CD1c-positive myeloid dendritic cell (primary cell): Measurements from ENCODE around the gene FNTB.
"Not testable (repeated sequence)": the region's sequence is repeated elsewhere in the genome, so short reads cannot be mapped to it uniquely, and the experiment has no call there.

Source experiments
- DNase-seq: peaks from one replicate; pipeline ENCODE4 v3.0.0-alpha.2; 2016; ENCODE audit errors: extremely low spot score

The FNTB gene

DNA sequence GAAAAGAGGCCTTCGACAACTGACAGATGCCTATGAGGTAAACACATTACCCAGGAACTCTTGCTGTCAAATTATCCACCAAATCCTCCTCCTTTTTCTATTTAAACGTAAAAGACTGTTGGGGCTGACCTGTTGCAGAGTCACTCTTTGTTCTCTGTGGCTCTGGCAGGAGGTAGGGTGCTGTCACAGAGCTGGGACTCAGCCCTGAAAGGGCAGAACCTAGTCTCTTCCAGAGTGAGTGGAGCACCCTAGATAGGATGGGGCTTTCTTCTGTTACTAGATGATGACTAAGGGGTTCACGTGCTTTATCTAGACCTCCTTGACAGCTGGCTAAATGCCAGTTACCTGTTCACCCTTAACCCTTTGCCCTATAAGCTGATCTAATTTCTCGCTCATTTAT is 25.7 kb downstream of the FNTB start:
- no peak for DNase-seq

DNA sequence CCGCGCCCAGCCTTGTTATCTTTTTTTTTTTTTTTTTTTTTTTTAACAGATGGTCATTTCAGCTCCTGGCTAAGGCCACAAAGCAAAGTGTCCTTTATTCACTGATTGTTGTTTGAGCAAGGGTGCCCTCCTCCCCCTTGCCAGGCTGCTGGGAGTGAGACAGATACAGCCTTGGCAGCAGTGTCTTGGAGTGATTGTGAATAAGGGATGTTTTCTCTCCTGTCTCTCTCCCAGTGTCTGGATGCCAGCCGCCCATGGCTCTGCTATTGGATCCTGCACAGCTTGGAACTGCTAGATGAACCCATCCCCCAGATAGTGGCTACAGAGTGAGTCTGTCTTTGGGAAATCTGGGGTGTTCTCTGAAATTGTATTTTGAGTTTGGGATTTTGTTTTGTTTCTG is 28.7 kb downstream of the FNTB start:
- no peak for DNase-seq

DNA sequence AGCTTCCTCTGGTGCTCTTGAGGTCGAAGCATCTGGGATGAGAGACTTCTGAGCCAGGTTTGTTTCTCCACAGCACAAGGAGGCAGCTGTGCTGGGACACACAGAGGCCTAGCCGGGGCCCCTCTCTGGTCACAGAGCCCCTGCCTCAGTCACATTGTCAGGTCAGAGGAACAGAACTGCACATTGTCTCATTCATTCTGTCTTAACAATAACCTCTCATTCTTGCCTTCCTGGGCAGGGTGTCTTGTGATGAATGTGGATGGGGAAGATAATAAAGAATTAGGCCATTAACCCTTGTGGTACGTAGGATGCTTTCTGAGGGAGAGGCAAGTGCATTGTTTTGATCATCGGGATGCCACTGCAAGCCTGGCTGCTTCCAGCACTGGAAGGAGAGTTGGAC is 29.8 kb downstream of the FNTB start:
- DNase-seq: no peak

DNA sequence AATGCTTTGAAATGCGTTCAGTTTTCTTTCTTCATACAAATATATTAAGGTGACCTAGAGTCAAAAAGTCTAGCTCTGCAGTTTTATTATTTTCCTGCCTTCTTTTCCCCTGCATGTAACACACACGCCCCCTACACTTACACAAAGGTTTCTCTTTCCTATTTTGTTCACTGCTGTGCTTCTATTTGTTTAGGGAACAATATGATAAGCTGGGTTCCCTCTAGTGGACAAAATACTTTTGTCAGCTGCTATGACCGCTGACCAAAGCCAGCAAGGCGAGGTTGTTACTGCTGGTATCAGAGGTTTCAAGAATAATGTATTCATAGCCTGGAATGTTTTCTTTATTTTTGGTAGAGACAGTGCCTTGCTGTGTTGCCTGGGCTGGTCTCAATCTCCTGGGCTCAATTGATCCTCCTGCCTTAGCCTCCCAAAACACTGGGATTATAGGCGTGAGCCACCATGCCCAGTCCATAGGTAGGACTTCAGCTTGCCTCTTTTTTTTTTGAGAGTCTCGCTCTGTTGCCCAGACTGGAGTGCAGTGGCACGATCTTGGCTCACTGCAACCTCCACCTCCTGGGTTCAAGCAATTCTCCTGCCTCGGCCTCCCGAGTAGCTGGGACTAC is 33.4 kb downstream of the FNTB start:
- peak; percentile 60 for DNase-seq

DNA sequence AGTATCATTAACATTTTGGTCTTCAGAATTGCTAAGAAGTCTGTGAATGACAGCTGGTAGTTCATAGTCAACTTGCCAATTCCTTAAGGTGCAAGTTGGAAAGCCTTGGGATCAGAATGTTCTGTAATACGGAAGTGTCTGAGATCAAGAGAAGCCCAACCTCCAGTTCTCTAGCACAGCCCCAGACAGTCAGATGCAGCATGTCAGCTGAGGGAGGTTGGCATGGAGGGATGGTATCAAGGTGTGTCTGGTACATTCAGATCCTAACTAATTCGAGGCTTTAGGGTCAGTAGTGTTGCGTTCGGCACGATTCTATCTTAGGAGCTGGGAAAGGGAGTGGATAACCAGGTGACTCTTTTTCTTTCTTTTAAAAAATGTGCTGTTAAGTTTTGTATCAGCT is 38.3 kb downstream of the FNTB start:
- DNase-seq: no peak

DNA sequence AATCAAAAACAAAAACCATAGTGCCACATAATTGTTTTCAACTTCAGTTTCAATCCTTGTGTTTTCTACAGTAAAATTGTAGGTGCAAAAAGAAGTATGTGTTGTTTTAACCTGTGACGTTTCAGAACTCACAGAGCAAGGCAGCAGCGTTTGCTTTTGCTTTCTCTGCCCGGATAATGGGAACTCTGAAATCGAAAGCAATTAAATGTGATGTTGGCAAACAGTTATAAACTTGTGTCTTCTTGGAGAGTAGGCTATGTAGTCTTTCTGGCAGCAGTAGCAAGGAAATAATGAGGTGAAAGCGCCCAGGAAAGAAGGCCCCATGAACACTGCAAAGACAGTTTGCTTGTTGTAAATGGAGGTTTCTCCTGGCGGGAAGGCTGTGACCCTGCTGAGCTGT is 39.1 kb downstream of the FNTB start:
- no peak for DNase-seq

DNA sequence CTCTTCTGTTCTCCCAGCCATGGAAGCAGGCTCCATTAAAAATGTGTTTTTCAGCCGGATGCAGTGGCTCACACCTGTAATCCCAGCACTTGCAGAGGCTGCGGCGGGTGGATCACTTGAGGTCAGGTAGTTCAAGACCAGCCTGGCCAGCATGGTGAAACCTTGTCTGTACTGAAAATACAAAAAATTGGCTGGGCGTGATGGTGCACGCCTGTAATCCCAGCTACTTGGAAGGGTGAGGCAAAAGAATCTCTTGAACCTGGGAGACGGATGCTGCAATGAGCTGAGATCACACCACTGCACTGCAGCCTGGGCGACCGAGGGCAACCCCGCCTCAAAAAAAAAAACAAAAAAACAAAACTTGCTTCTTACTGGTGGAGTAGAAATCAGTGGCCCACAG is 39.8 kb downstream of the FNTB start:
- DNase-seq: no peak

DNA sequence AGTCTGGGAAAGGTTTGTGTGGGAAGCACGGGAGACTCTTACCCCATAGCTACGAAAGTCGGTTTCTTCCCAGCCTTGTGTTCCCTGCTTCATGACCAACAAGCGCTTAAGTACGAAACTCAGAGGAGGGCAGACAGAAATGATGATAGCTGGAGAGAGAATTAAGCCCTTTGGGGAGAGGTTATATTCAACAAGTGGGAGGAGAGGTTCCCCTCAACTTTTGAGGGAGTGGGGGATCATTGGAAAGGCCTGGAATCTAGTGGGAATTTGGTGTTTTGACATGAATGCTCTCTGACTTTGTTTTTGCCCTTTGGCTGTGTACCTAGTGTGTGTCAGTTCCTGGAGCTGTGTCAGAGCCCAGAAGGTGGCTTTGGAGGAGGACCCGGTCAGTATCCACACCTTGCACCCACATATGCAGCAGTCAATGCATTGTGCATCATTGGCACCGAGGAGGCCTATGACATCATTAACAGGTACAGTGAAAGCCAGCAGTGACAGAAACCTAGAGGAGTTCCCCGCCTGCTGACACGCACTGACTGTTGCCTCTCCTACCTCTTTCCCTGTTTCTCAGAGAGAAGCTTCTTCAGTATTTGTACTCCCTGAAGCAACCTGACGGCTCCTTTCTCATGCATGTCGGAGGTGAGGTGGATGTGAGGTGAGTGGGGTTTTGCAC is 40.6 kb downstream of the FNTB start:
- no peak for DNase-seq

DNA sequence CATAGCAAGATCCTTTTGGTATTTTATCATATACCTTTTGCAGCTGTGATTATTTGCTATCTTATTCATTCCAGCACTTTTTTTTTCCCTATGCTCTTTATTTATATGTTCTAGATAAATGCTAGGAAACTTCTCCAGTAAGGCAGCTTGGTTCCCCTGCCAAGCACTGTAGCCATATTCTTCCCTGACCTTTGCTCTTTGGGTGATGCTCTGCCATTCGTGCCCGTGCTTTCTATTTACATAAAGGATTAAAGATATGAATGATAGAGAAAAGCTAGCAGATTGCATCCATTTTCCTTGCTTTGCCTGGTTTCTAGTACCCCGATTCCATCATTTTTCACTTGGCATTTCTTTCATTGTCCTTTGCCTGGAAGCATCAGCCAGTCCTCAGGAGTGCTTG is 42.2 kb downstream of the FNTB start:
- no peak for DNase-seq

DNA sequence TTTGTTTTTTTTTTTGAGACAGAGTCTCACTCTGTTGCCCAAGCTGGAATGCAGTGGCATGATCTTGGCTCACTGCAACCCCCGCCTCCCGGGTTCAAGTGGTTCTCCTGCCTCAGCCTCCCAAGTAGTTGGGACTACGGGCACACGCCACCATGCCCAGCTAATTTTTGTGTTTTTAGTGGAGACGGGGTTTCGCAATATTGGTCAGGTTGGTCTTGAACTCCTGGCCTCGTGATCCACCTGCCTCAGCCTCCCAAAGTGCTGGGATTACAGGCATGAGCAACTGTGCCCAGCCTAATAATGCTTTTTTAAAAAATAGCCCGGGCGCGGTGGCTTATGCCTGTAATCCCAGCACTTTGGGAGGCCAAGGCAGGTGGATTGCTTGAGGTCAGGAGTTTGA is 44.6 kb downstream of the FNTB start:
- DNase-seq: not testable (repeated sequence)

DNA sequence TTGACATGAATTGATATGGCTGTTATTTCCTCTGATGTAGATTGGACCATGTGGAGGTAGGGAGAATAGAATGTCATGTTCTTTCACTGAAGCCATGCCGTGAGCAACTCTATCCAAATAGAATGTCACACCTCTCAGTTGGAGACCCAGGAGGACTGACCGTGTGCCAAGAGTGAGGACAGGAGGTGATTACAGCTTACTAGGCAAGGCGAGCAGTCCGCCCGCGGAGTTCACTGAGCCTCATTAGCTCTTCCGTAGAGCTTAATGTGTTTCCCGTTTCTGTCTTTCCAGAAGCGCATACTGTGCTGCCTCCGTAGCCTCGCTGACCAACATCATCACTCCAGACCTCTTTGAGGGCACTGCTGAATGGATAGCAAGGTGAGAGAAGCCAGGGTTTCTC is 45.6 kb downstream of the FNTB start:
- DNase-seq: no peak

DNA sequence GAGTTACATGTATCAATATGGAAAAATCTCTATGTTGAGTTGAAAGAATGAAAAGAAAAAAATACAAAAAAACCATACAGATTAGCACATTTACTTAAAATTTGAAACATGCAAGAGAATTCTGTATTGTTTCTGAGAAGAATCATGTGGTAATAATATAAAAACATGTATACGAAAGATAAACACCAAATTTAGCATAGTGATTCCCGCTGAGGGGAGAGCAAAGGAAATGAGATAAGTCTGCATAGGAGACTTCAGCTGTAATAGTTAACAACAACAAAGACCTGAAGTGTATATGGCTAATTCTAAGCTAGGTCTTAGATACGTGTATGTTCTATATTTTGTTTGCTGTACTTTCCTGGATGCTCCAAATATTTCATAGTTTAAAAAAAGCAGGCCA is 46.5 kb downstream of the FNTB start:
- no peak for DNase-seq

DNA sequence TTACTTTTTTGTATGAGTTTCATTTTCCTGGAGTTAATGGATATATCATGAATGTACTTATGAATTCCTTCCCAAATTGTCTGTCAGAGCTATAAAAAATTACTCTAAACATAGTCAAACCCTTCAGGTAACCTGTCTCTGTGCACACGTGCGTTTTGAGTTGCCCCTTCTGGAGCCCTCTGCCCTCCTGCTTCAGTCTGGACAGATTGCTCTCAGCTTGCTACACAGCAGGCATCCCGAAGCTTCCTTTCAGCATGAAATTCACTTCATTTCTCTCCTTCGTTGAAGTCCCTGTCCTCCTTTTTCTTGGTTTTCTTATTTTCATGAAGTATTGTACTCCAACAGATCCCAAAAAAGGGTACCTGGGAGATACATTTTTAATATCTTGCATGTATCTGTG is 47.3 kb downstream of the FNTB start:
- no peak for DNase-seq

DNA sequence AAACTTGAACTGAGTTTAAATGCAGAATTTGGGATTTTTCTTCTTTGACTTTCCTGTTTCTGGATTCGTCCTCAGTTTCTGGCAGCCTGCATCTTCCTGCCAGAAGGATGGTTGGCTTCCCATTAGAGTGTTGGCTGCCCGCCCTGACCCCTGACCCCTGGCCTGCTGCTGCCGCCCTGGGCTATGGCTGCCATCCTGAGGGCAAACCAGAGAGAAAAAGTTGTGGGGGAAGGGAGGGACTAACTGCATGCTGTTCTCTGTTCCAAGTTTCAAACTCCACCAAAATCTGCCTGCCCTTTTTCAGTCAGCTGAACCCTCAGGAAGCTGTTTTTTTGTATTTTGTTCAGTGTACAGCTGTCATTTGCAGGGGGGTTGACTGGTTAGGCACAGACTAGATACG is 48.4 kb downstream of the FNTB start:
- no peak for DNase-seq

DNA sequence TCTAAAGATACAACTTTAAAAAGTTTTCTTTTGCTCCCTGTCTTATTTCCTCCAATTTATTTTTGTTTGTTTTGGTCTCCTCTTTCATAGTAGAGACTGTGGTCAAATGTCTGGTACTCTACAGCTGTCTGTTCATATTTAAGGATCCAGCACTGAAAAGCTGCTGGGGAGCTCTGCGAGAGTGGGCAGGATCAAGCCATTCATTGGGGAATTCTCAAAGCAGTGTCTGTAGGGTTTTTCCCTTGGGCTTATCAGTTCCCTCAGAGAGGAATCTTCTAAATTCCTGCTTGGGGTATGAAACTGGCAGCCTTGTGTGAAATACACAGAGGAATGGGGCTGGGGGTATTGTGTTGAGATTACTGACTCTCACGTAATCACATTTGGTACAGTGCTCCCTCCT is 52.3 kb downstream of the FNTB start:
- no peak for DNase-seq

DNA sequence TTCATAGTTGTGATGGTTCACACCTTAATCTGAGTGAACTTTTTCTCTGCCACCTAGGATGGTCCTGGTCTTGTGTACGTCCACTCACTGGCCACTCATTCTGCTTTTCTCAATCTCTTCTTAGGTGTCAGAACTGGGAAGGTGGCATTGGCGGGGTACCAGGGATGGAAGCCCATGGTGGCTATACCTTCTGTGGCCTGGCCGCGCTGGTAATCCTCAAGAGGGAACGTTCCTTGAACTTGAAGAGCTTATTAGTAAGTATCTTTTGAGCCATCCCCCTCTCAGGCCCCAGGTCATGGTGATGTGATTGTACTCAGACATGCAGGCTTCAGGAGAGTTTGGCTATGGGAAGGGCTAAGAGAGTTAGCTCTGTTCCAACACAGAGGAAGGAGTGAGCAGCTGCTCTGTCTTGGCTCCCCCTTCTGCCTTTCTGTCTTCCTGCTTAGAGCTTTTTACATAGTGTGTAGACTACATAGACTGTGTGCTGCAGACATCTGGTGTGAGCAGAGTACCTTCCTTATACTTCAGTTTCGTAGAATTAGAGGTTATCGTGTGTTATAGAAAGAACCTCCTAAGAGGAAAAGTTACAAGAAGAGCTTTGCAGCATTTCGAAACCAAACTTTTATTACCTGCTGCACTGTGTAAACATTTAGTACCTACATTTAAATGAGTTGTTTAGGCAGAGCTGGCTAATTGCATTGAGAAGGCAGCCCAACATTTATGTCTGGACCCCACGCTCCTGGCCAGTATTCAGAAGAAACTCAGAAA is 54.2 kb downstream of the FNTB start:
- DNase-seq: no peak

DNA sequence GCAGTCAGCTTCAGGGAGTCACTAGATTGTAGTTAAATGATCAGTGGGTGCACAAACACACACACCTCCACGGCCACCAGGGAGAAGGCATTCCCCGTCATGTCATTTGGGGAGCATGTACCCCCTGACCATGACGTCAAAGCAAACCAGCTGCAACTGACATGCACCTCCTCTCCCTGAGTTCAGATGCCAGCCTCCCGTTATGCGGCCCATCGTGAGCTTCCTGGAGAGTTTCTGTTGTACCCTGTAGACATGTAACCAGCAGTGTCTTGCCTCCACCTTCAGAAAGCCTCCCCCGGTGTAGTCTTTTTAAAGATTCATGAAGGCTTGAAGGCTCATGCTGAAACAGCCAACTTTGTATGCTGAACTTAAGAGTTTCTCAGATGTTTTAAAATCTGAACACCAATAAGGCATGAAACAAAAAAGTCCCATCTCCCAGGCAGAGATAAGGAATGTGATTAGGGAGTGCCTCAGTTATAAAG is 54.8 kb downstream of the FNTB start:
- no peak for DNase-seq

DNA sequence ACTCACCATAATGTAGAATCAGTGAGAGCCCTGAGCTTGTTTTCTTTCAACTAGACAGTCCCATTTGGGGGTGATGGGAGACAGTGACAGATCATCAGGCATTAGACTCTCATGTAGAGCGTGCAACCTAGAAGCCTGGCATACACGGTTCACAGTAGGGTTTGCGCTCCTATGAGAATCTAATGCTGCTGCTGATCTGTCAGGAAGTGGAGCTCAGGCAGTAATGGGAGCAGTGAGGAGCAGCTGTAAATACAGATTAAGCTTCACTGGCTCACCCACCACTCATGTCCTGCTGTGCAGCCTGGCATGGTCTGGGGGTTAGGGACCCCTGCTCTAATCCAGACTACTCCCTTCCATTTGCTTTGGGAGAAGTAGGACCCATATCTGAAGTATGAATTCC is 55.6 kb downstream of the FNTB start:
- DNase-seq: no peak

DNA sequence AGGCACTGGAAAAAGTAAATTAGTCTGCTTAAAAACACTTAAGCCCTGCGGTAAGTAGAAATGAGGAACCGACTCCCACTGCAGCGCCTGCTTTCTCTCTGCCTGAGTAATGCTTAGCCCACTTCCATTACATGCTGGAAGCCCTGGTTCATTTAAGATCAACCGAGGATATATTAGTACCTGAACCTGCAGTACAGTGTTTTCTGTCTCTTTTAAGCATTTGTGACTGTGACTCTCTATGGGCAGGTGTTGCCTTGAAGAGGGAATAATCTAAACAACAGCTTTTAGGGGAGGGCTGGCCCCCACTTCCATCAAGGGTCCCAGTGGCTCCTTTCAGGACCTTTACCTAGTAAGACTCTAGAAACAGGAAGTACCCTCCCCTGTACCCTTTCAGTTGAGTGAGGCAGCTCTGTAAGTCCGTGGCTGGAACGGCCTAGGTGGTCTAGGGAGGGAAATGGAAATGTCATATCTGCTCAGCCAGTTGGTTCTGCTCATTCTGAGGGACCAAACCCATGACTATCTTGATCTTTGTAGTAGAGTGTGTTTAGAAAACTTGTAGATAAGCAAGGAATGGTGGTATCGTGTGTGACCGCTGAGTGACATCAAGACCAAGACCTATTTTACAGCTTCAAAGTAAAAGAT is 56.2 kb downstream of the FNTB start:
- peak; percentile 89 for DNase-seq

DNA sequence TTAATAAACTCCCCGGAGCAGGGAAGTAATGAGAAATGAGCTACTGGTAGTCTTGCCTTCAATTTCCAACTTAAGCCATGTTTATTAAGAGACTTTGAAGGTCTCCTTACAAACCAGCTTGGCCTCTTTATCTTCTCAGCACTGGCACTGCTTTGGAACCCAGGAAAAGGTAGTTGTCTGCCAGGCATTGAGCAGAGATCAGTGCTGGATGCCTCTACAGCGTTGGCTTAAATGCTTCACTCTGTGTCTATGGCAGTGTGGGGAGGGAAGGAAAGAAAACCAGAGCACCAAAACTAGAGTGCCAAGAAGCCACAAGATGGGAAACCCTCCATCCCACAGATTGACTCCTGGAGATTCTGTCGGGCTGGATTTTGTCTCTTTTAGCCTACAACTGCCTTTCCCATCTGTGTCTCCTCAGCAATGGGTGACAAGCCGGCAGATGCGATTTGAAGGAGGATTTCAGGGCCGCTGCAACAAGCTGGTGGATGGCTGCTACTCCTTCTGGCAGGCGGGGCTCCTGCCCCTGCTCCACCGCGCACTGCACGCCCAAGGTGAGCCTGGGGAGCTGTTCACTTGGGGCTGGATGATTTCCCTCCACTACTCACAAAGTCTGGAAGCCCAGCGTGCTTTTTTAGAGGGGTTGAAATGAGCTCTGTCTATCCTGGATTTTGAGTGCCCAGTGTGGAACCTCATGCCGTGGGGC is 57.3 kb downstream of the FNTB start:
- DNase-seq: no peak

DNA sequence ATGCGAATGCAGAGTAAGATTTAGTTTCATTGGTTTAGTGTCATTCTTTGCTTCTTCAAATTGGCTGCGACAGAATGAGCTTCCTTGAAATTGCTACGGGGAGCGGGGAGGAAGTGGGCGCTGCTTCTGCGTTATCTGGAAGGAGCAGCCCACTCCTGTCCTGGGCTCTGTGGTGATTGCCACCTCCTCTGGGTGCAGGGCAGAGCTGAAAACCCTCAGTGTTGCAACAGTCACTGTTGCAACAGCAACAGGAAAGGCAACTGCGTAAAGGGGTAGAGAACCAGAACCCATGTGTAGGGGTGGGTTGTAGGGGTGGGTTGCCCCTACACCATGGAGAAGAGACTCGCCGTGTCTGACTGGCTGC is 57.9 kb downstream of the FNTB start:
- peak; percentile 92 for DNase-seq

DNA sequence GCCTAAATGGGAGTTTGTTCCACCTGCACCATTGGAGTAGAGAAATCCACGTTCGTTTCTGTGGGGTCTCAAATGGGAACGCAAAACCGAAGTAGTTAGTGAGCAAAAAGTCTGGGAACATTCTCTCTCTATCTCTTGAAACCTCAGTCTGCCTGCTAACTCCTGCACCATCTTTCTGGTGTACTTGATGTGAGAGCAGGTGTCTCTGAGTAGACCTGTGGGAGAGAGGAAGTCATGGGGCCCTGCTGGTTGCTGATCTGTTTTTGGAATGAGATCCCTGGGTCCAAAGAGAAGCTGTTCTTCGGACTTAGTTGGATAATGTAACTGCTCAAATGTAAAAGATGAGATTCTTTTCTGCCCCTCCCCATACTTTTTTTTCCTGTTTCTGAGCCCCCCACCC is 58.3 kb downstream of the FNTB start:
- peak; percentile 30 for DNase-seq
